Smooth muscle cell (in vitro differentiated cells): ENCODE measurements around the gene DYTN. TPM values are rescaled to one million over a fixed set of nuclear protein-coding genes. Genes with fewer than 3 reads are reported as not detected.

ENCODE experiments used
- DNase-seq: peaks from one replicate; lab custom pipeline; 2025; ENCODE audit not compliant: unreplicated experiment; lab: John Stamatoyannopoulos, UW
- H2AFZ ChIP-seq: fragments of 200-600 bp; sonication (generic); 2 replicates; pipeline ENCODE4 v1.6.0; 2016; ENCODE audit warnings: antibody characterized with exemption, low read depth, mild to moderate bottlenecking
- H3F3A ChIP-seq: fragments of 200-600 bp; sonication (generic); 2 replicates; pipeline ENCODE4 v1.6.0; 2017; ENCODE audit warnings: antibody characterized with exemption, low read depth
- H3K27ac ChIP-seq: fragments of 200-600 bp; sonication (generic); 2 replicates; pipeline ENCODE4 v1.5.1; 2016; ENCODE audit warnings: low read depth, mild to moderate bottlenecking
- H3K27me3 ChIP-seq: fragments of 200-600 bp; sonication (generic); 2 replicates; pipeline ENCODE4 v1.6.1; 2016; ENCODE audit warnings: low read depth, mild to moderate bottlenecking
- H3K36me3 ChIP-seq: fragments of 200-600 bp; sonication (generic); 2 replicates; pipeline ENCODE4 v1.5.1; 2016; ENCODE audit warnings: low read depth
- H3K4me1 ChIP-seq: fragments of 200-600 bp; sonication (generic); 2 replicates; pipeline ENCODE4 v1.5.1; 2016; ENCODE audit warnings: low read depth
- H3K4me2 ChIP-seq: fragments of 200-600 bp; sonication (generic); 2 replicates; pipeline ENCODE4 v1.6.0; 2016; ENCODE audit warnings: mild to moderate bottlenecking
- H3K4me3 ChIP-seq: fragments of 200-600 bp; sonication (generic); 2 replicates; pipeline ENCODE4 v1.5.1; 2016; ENCODE audit warnings: mild to moderate bottlenecking
- H3K79me2 ChIP-seq: fragments of 200-600 bp; sonication (generic); 2 replicates; pipeline ENCODE4 v1.6.0; 2016; ENCODE audit warnings: low read depth, mild to moderate bottlenecking
- H3K9ac ChIP-seq: fragments of 200-600 bp; sonication (generic); 2 replicates; pipeline ENCODE4 v1.6.0; 2016; ENCODE audit warnings: low read depth
- H3K9me3 ChIP-seq: fragments of 200-600 bp; sonication (generic); replicated peaks from 2 replicates; pipeline ENCODE4 v1.5.1; 2016; ENCODE audit warnings: low read depth
- H4K20me1 ChIP-seq: fragments of 200-600 bp; sonication (generic); 2 replicates; pipeline ENCODE4 v1.6.0; 2016; ENCODE audit warnings: low read depth
- CTCF ChIP-seq: fragments of 200-600 bp; sonication (generic); IDR thresholded peaks from 2 replicates; pipeline ENCODE4 v1.5.1; 2017; ENCODE audit warnings: borderline replicate concordance, mild to moderate bottlenecking, antibody characterized with exemption; ENCODE audit not compliant: insufficient read depth, poor library complexity, severe bottlenecking
- WGBS: methylation state at CpG from one replicate; pipeline ENCODE4 v1.1.7; 2016; ENCODE audit warnings: low lambda C conversion rate; 5-methylcytosine and 5-hydroxymethylcytosine counted together
- polyA plus RNA-seq: library from polyadenylated mRNA; unstranded; fragments of >200 nt; fragmentation: Nextera tagmentation; extraction: Ambion mirVana; gene quantifications from 2 replicates; pipeline ENCODE4 v1.2.1, GENCODE V29; 2016
- total RNA-seq: library from RNA; depleted of rRNA; stranded (reverse); fragments of >200 nt; gene quantifications from 2 replicates; pipeline ENCODE4 v1.2.3, GENCODE V29; 2014

The DYTN gene
- total and polyA plus RNA-seq, 2 experiments from 2014 or later: not detected

DNA sequence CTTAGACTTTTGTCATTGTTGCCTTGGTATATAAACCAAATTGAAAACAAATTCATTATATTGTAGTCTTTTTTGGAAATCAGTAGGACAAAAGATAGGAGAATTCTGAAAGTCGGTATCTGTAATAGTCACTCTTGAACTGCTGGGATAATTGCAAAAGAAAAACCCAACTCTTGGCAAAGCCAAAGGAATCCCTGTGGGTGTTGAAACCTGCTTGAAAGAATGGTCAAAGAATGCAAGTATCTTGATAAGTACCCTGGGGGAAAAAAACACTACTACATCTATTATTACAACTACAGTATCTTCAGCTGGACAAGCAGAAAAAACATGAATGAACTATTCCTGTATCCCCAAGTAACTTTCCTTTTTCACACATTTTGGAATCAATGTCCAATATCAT, 83.2 kb downstream of the DYTN start:
- Histone ChIP-seq H3K79me2 (no peaks in the 10 kb centered on the region), H3K9ac (no peak overlapping the region), H3K27me3 (peaks cover 5% of the 10 kb centered on the region), H3K4me2 (no peak overlapping the region), H2AFZ (no peak overlapping the region), H3K4me1 (no peaks in the 10 kb centered on the region), H3K27ac (no peak overlapping the region), H3K36me3 (no peaks in the 10 kb centered on the region), H3K4me3 (no peak overlapping the region), H4K20me1 (no peaks in the 10 kb centered on the region), H3K9me3 (no peaks in the 10 kb centered on the region), H3F3A (no peaks in the 10 kb centered on the region)
- whole genome bisulfite sequencing: 79% methylated on average over 1 of the region's 1 CpG
- no peak for DNase-seq
- TF ChIP-seq CTCF: no peak

DNA sequence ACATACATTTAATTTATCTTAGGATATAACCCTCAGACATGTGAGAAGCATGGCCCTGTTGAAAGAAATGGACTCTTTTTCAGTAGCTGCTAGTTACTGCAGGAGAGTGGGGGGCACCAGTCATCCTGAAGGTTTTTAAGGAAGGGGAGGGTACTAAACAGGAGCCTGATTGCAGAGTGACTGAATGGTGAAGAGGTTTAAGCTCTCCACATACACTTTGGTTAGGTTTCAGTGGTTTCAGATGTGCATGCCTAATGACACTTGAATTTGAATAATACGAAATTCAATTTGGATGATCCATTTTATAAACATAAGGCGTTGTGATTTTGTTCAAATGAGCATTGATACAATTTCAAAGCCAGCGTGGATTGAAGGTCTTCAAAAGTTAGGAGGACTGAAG, 86.9 kb downstream of the DYTN start:
- H4K20me1 ChIP-seq: no peaks in the 10 kb centered on the region
- no peak for TF ChIP-seq CTCF
- 60% methylated on average over 3 of the region's 3 CpGs for WGBS

DNA sequence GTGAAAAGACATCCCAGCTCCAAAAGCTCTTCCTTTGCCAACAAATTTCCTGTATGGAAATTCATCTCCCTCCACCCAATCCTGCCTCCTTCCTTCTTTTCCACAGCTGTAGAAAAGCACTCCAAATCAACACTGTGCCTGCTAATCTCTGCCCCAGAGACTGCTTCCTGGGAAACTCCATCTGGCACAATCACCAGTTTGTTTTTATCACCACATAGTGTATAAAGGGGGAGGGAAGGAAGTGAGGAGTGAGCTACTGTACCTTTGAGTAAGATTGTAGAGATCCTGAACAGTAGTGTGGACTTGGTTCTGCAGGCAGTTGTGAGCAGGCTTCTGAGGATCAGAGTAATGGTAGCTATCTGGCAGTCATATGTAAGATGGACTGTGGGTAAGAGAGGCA, 90.6 kb downstream of the DYTN start:
- Histone ChIP-seq H3K9ac (no peak overlapping the region), H3K27ac (no peak overlapping the region), H2AFZ (no peak overlapping the region), H3K4me1 (no peaks in the 10 kb centered on the region), H4K20me1 (no peaks in the 10 kb centered on the region), H3K4me3 (no peak overlapping the region), H3K27me3 (peaks cover 3% of the 10 kb centered on the region), H3K79me2 (no peaks in the 10 kb centered on the region), H3K36me3 (no peaks in the 10 kb centered on the region), H3K4me2 (no peak overlapping the region), H3K9me3 (no peaks in the 10 kb centered on the region), H3F3A (no peaks in the 10 kb centered on the region)
- no peak for TF ChIP-seq CTCF
- DNase-seq: no peak

More for the DNA sequence above, 86.9 kb downstream of the DYTN start:
- no peak overlapping the region for H3K27ac ChIP-seq
- no peak overlapping the region for H2AFZ ChIP-seq
- no peaks in the 10 kb centered on the region for H3K9me3 ChIP-seq
- no peaks in the 10 kb centered on the region for H3K36me3 ChIP-seq
- H3K9ac ChIP-seq: no peak overlapping the region
- H3K79me2 ChIP-seq: no peaks in the 10 kb centered on the region
- H3K4me3 ChIP-seq: no peak overlapping the region
- DNase-seq: no peak
- peaks cover 3% of the 10 kb centered on the region for H3K27me3 ChIP-seq
- no peaks in the 10 kb centered on the region for H3K4me1 ChIP-seq
- H3K4me2 ChIP-seq: no peak overlapping the region
- no peaks in the 10 kb centered on the region for H3F3A ChIP-seq

DNA sequence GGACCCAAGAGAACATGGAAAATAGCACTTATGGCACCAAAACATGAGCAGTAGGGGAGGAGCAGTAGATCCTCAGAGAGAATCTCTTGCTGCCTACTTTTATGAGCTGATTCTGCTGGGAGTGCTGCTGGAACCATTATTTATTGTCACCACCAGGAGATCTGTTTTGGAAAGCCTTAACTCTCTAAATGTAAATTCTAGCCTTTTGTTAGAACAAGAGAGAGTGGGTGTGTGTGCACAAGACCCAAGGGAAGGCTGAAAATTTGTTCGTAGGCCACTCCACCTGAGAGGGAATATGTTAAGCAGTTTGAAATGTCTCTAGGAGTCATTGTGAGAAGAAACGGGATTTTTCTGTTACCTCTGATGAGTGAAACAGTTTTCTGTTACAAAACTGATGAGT, 92.1 kb downstream of the DYTN start:
- DNase-seq: no peak
- Histone ChIP-seq H3K27ac (no peak overlapping the region), H3K4me3 (no peak overlapping the region), H3K4me1 (no peaks in the 10 kb centered on the region), H3K9ac (no peak overlapping the region), H3K79me2 (no peaks in the 10 kb centered on the region), H3K36me3 (no peaks in the 10 kb centered on the region), H3K27me3 (peaks cover 3% of the 10 kb centered on the region), H3K9me3 (no peaks in the 10 kb centered on the region), H4K20me1 (no peaks in the 10 kb centered on the region), H2AFZ (no peak overlapping the region), H3F3A (no peaks in the 10 kb centered on the region), H3K4me2 (no peak overlapping the region)
- TF ChIP-seq CTCF: no peak
- WGBS: 83% methylated on average over 2 of the region's 2 CpGs
